ENCODE measurements around the gene SRD5A2. TPM values are rescaled to one million over a fixed set of nuclear protein-coding genes. Genes with fewer than 3 reads are reported as not detected.

Gene SRD5A2
- total and polyA plus RNA-seq, 12 donors, result under 0.01 TPM; not detected in 11

DNA sequence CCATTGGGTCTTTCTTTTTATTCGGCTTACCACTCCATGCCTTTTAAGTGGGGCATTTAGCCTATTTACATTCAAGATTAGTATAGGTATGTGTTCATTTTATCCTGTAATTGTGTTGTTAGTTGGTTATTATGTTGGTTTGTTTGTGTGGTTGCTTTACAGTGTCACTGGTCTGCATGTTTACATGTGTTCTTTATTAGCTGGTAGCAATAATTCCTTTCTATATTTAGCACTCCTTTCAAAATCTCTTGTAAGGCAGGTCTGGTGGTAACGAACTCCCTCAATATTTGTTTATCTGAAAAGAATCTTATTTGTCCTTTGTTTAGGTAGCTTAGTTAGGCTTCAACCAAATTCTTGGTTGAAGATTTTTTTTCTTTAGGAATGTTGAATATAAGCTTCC, 97.5 kb downstream of the SRD5A2 start:
- intact Hi-C loops (cut with DNase I), result no loop called here
- TF ChIP-seq, protein P1, sequence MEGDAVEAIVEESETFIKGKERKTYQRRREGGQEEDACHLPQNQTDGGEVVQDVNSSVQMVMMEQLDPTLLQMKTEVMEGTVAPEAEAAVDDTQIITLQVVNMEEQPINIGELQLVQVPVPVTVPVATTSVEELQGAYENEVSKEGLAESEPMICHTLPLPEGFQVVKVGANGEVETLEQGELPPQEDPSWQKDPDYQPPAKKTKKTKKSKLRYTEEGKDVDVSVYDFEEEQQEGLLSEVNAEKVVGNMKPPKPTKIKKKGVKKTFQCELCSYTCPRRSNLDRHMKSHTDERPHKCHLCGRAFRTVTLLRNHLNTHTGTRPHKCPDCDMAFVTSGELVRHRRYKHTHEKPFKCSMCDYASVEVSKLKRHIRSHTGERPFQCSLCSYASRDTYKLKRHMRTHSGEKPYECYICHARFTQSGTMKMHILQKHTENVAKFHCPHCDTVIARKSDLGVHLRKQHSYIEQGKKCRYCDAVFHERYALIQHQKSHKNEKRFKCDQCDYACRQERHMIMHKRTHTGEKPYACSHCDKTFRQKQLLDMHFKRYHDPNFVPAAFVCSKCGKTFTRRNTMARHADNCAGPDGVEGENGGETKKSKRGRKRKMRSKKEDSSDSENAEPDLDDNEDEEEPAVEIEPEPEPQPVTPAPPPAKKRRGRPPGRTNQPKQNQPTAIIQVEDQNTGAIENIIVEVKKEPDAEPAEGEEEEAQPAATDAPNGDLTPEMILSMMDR (IDR thresholded peaks at IDR 0.05), result no peak
- Histone ChIP-seq H3K36me3 (no peaks in the 10 kb centered on the region), H3K4me3 (no peak overlapping the region), H3K9me3 (no peaks in the 10 kb centered on the region), H3K27ac (no peak overlapping the region), H3K4me1 (no peaks in the 10 kb centered on the region), H3K27me3 (peaks cover 0 to 16% (median 8%) of the 10 kb centered on the region in 7 donors)
- ATAC-seq, result no peak
- DNase-seq, result no peak
- 62 to 70% methylated on average over 2 of the region's 2 CpGs for WGBS, 2 donors

DNA sequence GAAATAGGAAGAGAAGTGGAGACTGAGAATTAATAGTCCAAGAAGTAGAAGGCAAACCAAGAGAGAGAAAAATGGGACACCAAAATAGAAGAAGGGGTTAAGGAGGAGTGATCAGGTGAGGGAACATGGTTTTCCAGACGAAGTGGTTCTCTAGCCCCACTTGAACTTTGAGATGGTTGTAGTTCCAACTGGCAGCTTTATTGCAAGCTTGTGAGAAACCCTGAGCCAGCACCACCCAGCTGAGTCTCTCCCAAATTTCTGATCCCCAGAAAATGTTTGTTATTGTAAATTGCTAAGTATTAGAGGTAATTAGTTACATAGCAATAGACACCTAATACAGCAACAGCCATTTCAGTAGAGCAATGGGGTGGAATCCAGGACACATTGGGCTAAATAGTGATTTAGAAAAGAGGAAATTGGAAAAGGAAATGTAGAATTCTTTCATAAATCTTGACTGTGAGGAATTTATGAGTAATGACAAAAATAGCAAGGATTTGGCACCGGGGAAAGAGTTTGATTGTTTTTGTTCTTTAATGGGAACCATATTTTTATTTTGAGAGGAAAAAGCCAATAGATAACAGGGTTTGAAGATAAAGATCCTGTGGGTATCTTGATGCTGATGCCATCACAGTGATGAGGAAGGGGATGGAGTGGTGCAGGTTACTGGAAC, 104.1 kb downstream of the SRD5A2 start:
- no peak overlapping the region for H3K27ac ChIP-seq
- H3K4me3 ChIP-seq, result no peak overlapping the region
- peaks cover 0 to 14% (median 5%) of the 10 kb centered on the region in 7 donors for H3K27me3 ChIP-seq
- ATAC-seq (no peak), DNase-seq (no peak)
- H3K4me1 ChIP-seq, result no peaks in the 10 kb centered on the region
- no peaks in the 10 kb centered on the region for H3K36me3 ChIP-seq
- TF ChIP-seq, protein P1 (IDR thresholded peaks at IDR 0.05), result no peak
- 52 to 54% methylated on average over 2 of the region's 2 CpGs for WGBS, 2 donors
- no peaks in the 10 kb centered on the region for H3K9me3 ChIP-seq
- intact Hi-C loops (cut with DNase I), result no loop called here

DNA sequence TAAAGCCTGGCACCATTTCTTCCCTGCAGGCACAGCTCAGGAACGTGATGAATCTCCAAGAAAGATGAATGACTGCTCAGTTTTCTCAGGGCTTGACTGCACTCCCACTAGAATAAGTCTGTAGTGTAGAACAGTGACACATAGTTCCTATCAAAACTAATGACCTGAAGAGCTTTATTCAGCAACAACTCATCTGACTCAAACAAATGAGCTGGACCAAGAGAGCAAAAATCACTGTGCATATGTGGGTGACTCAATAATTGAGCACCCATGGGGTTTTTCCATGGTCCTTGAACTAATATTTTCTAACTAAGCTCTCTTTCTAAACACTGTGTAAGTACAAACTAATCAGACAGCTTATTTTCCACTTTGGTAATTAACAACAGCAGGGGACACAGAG, 105.0 kb downstream of the SRD5A2 start:
- H3K27ac ChIP-seq, result no peak overlapping the region
- H3K9me3 ChIP-seq, result no peaks in the 10 kb centered on the region
- no peak overlapping the region for H3K4me3 ChIP-seq
- TF ChIP-seq, protein P1 (IDR thresholded peaks at IDR 0.05), result no peak
- 27 to 52% methylated on average over 1 of the region's 1 CpG for WGBS, 2 donors
- intact Hi-C loops (cut with DNase I), result no loop called here
- no peaks in the 10 kb centered on the region for H3K4me1 ChIP-seq
- ATAC-seq (no peak), DNase-seq (no peak)
- H3K27me3 ChIP-seq, result peaks cover 0 to 14% (median 5%) of the 10 kb centered on the region in 7 donors
- no peaks in the 10 kb centered on the region for H3K36me3 ChIP-seq

DNA sequence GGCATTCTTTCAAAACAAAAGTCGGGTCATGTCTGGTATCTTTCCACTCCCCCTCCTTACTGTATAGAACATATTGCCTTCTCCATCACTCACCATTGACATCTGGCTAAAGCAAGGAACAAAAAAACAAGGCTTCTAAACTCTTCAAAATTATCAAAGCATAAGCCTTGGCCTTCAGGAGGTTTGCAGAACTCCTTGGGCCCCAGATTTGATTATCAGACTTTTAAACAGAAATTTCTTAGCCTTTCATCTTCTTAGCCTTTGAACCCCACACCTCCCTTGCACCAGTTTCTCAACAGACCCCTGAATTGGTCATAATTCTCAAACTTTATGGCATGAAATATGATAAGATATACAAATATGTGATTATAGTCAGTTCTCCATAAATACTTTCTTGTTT, 106.4 kb downstream of the SRD5A2 start:
- intact Hi-C loops (cut with DNase I), result no loop called here
- no peak for ATAC-seq
- WGBS, 2 donors, result 37 to 51% methylated on average over 1 of the region's 1 CpG
- no peak for DNase-seq
- Histone ChIP-seq H3K9me3 (no peaks in the 10 kb centered on the region), H3K4me3 (no peak overlapping the region), H3K27me3 (peaks cover 0 to 14% (median 5%) of the 10 kb centered on the region in 7 donors), H3K36me3 (no peaks in the 10 kb centered on the region), H3K4me1 (no peaks in the 10 kb centered on the region), H3K27ac (no peak overlapping the region)
- TF ChIP-seq, protein P1 (IDR thresholded peaks at IDR 0.05), result no peak

Other genes with a start within 250 kb of the SRD5A2 start
- under 1 TPM in 4 of 10 donors, not detected in 6; 0.06 to 0.16 (median 0.10) TPM for gene XDH, start 166.2 kb downstream of the SRD5A2 start, total RNA-seq
- under 1 TPM in 1 of 2 donors, not detected in 1; 0.01 TPM for gene XDH, start 166.2 kb downstream of the SRD5A2 start, polyA plus RNA-seq

Measured in heart right ventricle (tissue), 16 donors.